Parathyroid adenoma (tissue), 2 donors: ENCODE measurements around the gene TIMM50.
"Not testable (repeated sequence)": the region's sequence is repeated elsewhere in the genome, so short reads cannot be mapped to it uniquely, and the experiment has no call there.

ENCODE experiments used
- H2AFZ ChIP-seq: fragments of 300-600 bp; sonication (generic); one replicate; pipeline ENCODE4 v1.7.0; 2017; ENCODE audit warnings: antibody characterized with exemption, mild to moderate bottlenecking
- H3K27ac ChIP-seq: fragments of 300-600 bp; sonication (generic); one replicate; pipeline ENCODE4 v1.7.0; 2017
- H3K27me3 ChIP-seq: fragments of 300-600 bp; sonication (generic); one replicate; pipeline ENCODE4 v1.7.0; 2017; ENCODE audit warnings: low read length; ENCODE audit not compliant: control insufficient read depth, insufficient read depth
- H3K36me3 ChIP-seq: fragments of 300-600 bp; sonication (generic); one replicate; pipeline ENCODE4 v1.7.0; 2017; ENCODE audit warnings: low read length; ENCODE audit not compliant: control insufficient read depth, insufficient read depth
- H3K4me1 ChIP-seq: fragments of 300-600 bp; sonication (generic); one replicate; pipeline ENCODE4 v1.7.0; 2017; ENCODE audit warnings: control low read depth
- H3K4me2 ChIP-seq: fragments of 300-600 bp; sonication (generic); one replicate; pipeline ENCODE4 v1.7.0; 2017; ENCODE audit warnings: low read length
- H3K4me3 ChIP-seq: fragments of 300-600 bp; sonication (generic); one replicate; pipeline ENCODE4 v1.7.0; 2017; ENCODE audit warnings: low read depth, low read length
- H3K79me2 ChIP-seq: fragments of 300-600 bp; sonication (generic); one replicate; pipeline ENCODE4 v1.7.0; 2017; ENCODE audit warnings: control low read depth
- H3K9ac ChIP-seq: fragments of 300-600 bp; sonication (generic); one replicate; pipeline ENCODE4 v1.7.0; 2017; ENCODE audit warnings: mild to moderate bottlenecking
- H3K9me3 ChIP-seq: fragments of 300-600 bp; sonication (generic); one replicate; pipeline ENCODE4 v1.7.0; 2017; ENCODE audit warnings: low read length; ENCODE audit not compliant: control insufficient read depth
- CTCF ChIP-seq: fragments of 300-600 bp; sonication (generic); IDR thresholded peaks from one replicate; pipeline ENCODE4 v1.7.0; 2017; ENCODE audit warnings: antibody characterized with exemption, mild to moderate bottlenecking
- donor health status: primary hyperparathyroidism.

TIMM50 gene

DNA sequence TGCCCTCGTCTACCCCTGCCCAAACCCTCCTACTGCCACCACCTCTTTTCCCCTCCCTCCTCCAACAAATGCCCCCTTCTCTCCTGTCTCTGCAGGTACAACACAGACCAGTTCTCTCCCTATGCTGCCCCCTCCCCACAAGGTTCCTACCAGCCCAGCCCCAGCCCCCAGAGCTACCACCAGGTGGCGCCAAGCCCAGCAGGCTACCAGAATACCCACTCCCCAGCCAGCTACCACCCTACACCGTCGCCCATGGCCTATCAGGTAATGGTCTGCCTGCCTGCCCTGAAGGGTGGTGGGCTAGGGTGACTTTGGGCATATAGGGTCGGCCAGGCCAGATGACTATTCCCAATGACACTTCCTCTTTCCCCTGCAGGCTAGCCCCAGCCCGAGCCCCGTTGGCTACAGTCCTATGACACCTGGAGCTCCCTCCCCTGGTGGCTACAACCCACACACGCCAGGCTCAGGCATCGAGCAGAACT, 6.5 kb upstream of the TIMM50 start:
- Histone ChIP-seq H3K27me3 (no peaks in the 10 kb centered on the region), H3K9me3 (no peaks in the 10 kb centered on the region), H3K4me3 (no peak overlapping the region), H3K27ac (peak overlapping the region; percentile 4), H3K4me1 (no peaks in the 10 kb centered on the region), H3K9ac (no peak overlapping the region), H2AFZ (no peak overlapping the region), H3K36me3 (no peaks in the 10 kb centered on the region), H3K4me2 (no peak overlapping the region), H3K79me2 (no peaks in the 10 kb centered on the region)
- peak; percentile 84 for TF ChIP-seq CTCF

- peaks cover under 1% of the 10 kb centered on the region for H3K79me2 ChIP-seq
- TF ChIP-seq CTCF: no peak
- no peaks in the 10 kb centered on the region for H3K36me3 ChIP-seq
- no peak overlapping the region for H3K9ac ChIP-seq
- no peak overlapping the region for H3K4me2 ChIP-seq
- H3K4me1 ChIP-seq: peaks cover 5% of the 10 kb centered on the region
- no peak overlapping the region for H3K27ac ChIP-seq
- no peaks in the 10 kb centered on the region for H3K27me3 ChIP-seq
- H3K9me3 ChIP-seq: no peaks in the 10 kb centered on the region
- no peak overlapping the region for H2AFZ ChIP-seq
- no peak overlapping the region for H3K4me3 ChIP-seq
These were observed 4.9 kb upstream of the TIMM50 start for GRCh38 chr19:39475748-39476147.

DNA sequence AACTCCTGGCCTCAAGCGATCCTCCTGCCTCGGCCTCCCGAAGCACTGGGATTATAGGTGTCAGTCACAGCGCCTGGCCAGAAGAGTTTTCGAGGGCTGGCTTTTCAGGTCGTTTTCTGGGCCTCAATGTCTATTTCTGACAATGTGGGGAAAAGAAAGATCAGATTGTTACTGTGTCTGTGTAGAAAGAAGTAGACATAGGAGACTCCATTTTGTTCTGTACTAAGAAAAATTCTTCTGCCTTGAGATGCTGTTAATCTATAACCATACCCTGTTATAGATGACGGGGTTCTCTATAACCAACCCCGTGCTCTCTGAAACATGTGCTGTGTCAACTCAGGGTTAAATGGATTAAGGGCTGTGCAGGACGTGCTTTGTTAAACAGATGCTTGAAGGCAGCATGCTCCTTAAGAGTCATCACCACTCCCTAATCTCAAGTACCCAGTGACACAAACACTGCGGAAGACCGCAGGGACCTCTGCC, 1.3 kb upstream of the TIMM50 start:
- peaks cover 18% of the 10 kb centered on the region for H3K79me2 ChIP-seq
- H3K4me1 ChIP-seq, H3K36me3 ChIP-seq, H3K9ac ChIP-seq, H2AFZ ChIP-seq, H3K27me3 ChIP-seq, H3K4me2 ChIP-seq, H3K9me3 ChIP-seq, H3K4me3 ChIP-seq, H3K27ac ChIP-seq: not testable (repeated sequence)

DNA sequence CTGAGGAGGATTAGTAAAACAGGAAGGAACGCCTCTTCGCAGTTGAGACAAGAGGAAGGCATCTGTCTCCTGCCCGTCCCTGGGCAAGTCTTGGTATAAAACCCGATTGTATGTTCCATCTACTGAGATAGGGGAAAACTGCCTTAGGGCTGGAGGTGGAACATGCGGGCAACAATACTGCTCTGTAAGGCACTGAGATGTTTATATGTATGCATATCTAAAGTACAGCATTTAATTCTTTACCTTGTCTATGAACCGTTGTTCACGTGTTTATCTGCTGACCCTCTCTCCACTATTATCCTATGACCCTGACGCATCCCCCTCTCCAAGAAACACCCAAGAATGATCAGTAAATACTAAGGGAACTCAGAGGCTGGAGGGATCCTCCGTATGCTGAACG, 722 bp upstream of the TIMM50 start:
- TF ChIP-seq CTCF: no peak
- peak overlapping the region; percentile 76 for H3K27ac ChIP-seq
- H3K9me3 ChIP-seq: no peaks in the 10 kb centered on the region
- peak overlapping the region; percentile 91 for H3K4me2 ChIP-seq
- H3K79me2 ChIP-seq: peaks cover 18% of the 10 kb centered on the region
- H3K4me1 ChIP-seq: peaks cover 7% of the 10 kb centered on the region
- peak overlapping the region; percentile 99 for H2AFZ ChIP-seq
- H3K36me3 ChIP-seq: no peaks in the 10 kb centered on the region
- H3K9ac ChIP-seq: peak overlapping the region; percentile 93
- no peaks in the 10 kb centered on the region for H3K27me3 ChIP-seq
- H3K4me3 ChIP-seq: peak overlapping the region; percentile 90

DNA sequence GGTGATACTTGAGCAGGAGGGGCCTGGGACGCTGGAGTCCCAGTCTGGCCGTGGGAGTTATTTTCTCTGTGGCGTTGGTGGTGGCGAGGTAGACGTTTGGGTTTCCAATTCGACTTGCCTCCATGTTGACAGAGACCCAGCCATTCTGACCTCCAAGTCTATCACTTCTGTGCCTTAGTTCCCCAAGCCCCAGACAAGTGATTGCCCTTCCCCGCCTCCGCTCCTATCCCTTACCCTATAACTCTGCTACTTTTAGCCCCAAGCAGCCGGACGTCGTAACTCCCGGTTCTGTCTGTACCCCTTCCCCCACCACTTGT, 549 bp downstream of the TIMM50 start:
- Histone ChIP-seq H3K27me3 (no peaks in the 10 kb centered on the region), H3K79me2 (peaks cover 18% of the 10 kb centered on the region), H3K36me3 (no peaks in the 10 kb centered on the region), H2AFZ (peak overlapping the region; percentile 99), H3K4me3 (peak overlapping the region; percentile 90), H3K9me3 (no peaks in the 10 kb centered on the region), H3K27ac (peak overlapping the region; percentile 76), H3K4me2 (peak overlapping the region; percentile 76), H3K4me1 (peaks cover 7% of the 10 kb centered on the region), H3K9ac (peak overlapping the region; percentile 93)
- no peak for TF ChIP-seq CTCF
